IPS-NIHi11 (cell line): ENCODE measurements around the gene PIP4K2B.
"Not testable (repeated sequence)": the region's sequence is repeated elsewhere in the genome, so short reads cannot be mapped to it uniquely, and the experiment has no call there.

Experiments used
- DNase-seq: peaks from one replicate; pipeline ENCODE4 v3.0.0; 2012; ENCODE audit warnings: mixed read lengths, low spot score

PIP4K2B gene

DNA sequence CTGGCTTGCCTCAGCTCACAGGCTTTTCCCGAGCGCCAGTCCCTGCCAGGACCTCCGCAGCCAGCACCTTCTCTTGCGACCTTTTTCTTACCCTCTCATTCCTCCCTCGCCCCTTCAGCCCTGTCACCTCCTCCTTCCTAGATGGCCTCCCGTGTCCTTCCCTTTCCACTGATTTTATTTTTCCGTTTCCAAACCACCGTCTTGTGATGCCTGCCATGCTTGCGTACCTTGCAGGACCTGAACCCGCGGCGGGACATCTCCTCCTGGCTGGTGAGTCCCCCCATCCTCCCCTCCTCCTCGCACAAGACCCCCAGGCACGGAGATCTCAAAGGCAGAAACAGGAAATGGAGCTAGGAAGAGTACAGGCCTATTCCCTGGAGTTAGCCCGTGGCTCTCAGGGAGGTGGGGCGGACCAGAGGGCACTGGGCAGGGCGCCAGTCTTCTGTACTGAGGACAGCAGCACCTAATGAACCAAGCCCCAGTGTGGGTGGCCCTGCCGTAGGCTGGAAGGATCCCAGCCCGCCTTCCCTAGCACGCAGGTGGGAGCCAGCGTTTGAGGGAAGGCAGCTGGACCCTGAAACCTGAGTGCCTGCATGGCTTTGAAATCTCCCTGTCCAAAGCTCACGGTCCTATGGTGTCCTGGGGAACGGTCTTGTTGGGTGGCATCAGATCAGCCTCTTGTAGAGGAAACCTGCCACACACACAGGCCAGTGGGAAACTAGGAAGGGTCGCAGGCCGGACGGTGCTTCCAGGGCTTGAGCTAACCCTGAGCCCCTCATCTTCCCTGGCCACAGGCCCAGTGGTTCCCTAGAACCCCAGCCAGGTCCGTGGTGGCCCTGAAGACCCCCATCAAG, 68.6 kb downstream of the PIP4K2B start:
- peak; percentile 56 for DNase-seq

DNA sequence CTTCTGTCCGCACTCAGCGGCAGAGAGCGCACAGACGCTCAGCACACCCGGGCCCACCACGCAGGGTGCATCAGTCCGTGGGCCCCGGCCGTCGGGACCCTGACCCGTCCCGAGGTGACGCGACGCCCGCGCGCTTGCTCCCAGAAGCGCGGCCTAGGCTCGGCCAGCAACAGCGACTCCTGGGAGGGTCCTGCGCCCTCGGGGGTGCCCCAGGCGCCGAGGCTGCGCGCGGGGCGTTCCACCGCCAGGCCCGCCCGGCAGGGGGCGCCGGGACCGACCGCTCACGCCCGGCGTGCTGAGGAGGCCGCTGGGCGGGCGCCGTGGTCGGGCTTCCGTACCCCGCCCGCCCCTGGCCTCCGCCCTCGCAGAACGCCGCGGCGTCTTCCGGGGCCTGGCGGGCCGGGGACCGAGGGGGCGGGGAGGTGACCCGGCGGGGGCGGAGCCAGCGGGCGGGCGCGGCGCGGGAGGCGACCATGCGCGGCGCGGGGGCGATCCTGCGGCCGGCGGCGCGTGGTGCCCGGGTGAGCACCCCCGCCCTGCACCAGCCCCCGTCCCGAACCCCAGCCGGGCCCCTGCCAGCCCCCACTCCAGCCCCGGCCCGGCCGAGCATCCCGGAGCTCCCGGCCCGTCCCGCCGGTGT, 69.3 kb downstream of the PIP4K2B start, which contains the start of gene CISD3:
CISD3 (plus strand) TSS at position 456 of the 640 bp plus-strand sequence; CDS start at position 474, 18 bp downstream.
- peak; percentile 94 for DNase-seq

DNA sequence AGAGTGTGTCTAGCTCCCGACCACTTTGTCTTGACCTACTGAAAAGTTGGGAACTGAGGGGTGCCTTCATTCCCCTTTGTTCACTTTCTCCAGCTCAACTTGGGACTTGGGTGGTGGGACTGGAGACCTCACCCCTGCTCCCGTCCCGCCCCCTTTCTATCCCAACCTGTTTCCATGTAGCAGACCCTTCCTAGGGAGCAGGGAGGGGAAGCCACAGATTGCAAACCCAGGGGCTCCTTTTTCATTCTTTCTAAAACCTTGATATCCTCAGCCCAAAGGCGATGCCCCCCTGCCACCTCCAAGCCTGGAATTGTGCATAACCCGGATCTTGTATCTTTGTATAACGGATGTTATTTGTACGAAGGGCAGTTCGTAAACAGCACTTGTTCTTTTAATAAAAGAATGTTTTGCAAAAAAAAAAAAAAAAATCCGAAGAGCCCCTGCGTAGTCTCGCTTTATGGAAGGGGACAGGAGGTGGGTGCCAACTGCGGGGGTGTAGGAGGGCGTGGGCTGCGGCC, 69.9 kb downstream of the PIP4K2B start:
- DNase-seq = no peak

DNA sequence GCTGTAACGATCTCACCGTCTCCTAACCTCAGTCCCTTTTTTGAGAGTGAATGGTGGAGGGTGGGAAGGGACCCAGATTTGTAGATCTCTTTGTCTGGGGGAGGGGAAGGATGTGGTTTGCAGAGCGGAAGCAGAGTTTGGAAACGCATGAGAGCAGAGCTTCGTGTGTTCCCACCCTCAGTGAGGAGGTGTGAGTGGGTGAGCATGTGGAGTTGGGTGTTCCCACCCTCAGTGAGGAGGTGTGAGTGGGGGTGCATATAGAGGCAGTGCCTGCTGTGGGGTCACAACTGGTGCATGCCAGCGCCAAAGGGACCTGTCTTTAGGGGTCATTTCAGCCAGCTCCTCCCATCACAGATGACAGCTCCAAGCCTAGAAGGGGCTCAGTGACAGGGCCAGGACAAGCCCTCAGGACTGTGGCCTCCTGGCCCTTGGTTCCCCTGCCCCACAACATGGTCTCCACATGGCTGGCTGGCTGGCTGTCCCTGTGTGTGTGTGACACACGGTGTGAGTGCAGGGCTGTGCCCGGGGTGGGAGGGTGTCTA, 71.0 kb downstream of the PIP4K2B start:
- DNase-seq = no peak

DNA sequence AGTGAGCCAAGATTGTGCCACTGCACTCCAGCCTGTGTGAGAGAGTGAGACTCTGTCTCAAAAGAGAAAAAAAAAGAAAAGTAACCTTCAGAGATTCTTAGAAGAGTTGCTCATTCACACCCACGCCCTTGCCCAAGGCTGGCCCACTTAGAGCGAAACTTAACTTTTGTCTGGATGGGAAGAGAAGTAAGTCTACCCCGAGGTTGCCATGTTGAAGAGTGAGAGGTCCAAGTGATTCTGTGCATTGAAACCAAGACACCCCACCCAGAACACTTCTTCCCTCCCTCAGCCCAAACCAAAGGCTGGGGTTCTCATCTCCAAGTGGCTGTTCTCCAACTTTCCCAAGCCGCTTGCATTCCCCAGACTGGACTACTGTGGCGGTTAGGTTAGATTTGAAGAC, 71.6 kb downstream of the PIP4K2B start:
- DNase-seq = no peak

DNA sequence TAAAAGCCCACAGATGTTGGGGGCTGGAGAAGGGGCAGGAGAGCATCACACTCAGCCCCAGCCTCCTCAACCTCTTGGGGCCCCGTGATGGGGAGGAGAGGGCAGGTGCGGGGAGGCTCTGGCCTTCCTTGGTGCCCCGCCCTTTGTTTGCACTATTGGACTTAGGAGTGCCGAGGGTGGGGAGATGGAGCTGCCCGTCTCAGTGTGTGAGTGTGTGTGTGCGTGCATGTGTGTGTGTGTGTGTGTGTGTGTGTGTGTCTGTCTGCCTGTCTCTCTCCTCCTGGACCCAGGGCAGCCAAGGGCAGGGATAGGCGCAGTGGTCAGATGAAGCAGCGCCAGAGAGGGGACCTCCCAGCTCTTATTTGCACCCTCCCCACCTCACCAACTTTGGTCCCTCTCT, 73.2 kb downstream of the PIP4K2B start:
- DNase-seq = not testable (repeated sequence)

DNA sequence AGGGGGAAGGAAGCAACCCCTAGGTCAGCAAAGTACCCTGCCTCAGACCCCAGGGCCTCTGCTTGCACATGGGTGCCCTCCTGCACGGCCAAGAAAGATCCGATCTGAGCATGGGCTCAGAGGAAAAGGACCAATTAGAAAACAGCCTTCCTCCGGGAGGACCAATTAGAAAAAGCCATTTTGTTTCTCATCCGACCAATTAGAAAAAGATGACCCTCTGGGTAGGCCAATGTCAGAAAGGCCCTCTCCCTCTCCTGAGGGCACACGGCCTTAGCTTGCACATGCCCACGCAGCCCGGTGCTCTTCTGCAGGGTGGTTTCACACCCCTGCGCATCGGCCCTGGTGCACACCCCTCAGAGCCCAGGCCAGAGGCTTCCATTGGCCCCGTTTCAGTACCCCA, 74.3 kb downstream of the PIP4K2B start:
- DNase-seq = no peak

DNA sequence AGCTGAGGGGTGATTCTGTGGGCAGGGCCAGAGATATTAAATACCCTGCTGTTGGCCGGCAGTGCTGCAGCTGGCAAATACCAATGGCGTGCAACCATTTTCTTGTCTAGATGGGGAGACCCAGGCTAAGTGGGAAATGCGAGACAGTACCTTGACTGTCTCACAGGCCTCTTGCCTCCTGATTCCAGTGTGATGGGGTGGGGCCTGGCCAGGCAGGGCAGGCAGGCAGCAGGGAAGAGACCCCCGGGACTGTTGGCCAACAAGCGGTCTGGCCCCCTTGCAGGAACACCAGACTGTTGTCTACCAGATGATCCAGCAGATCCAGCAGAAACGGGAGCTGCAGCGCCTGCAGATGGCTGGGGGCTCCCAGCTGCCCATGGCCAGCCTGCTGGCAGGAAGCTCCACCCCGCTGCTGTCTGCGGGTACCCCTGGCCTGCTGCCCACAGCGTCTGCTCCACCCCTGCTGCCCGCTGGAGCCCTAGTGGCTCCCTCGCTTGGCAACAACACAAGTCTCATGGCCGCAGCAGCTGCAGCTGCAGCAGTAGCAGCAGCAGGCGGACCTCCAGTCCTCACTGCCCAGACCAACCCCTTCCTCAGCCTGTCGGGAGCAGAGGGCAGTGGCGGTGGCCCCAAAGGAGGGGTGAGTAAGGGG, 74.9 kb downstream of the PIP4K2B start:
- no peak for DNase-seq

DNA sequence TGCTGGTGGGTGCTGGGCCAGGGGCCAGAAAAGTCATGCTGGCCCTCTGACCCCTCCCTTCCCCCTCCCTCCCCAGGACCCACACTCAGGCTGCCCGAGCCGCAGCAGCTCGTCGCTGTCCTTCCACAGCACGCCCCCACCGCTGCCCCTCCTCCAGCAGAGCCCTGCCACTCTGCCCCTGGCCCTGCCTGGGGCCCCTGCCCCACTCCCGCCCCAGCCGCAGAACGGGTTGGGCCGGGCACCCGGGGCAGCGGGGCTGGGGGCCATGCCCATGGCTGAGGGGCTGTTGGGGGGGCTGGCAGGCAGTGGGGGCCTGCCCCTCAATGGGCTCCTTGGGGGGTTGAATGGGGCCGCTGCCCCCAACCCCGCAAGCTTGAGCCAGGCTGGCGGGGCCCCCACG, 77.6 kb downstream of the PIP4K2B start:
- DNase-seq = no peak

DNA sequence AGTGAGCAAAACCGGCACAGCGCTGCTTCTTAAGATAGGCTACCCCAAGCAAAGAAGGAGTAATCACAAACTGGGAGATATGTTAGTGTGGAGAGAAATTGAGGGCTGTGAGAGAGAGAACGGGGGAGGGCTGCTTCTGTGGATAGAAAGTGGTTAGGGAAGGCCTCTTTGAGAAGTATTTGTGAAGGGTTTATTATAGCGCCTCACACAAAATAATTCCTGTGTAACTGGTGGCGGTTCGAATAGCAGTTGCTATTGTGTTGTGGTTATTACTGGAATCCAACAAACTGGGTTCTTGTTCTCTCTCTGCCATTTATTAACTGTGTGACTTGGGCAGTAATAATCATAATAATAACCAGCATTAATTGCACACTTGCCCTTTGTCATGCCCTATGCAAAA, 78.4 kb downstream of the PIP4K2B start:
- DNase-seq = no peak

DNA sequence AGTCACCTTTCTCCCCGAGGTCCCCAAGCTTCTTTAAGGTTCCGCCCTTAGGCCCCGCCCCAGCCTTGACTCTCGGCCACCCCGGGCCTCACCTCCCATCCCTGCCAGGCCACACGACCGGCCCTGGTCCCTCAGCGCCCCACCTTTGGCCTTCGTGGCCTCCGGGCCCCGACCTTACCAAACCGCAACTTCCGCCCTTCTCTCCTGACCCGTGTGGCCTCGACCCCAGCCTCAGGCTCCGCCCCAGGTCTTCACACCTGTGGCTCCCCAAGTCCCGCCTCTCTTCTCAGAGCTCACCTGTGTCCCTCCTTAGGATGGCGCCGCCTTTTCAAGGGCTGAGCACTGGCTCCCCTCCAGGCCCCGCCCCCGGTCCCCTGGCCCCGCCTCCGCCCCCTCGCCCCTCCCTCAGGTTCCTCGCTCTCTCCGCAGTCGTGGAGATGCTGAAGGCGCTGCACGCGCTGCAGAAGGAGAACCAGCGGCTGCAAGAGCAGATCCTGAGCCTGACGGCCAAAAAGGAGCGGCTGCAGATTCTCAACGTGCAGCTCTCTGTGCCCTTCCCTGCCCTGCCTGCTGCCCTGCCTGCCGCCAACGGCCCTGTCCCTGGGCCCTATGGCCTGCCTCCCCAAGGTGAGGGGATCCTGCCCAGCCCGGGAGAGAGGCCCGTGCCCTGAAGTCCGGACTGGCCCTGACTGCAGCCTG, 79.3 kb downstream of the PIP4K2B start:
- DNase-seq = peak; percentile 84

DNA sequence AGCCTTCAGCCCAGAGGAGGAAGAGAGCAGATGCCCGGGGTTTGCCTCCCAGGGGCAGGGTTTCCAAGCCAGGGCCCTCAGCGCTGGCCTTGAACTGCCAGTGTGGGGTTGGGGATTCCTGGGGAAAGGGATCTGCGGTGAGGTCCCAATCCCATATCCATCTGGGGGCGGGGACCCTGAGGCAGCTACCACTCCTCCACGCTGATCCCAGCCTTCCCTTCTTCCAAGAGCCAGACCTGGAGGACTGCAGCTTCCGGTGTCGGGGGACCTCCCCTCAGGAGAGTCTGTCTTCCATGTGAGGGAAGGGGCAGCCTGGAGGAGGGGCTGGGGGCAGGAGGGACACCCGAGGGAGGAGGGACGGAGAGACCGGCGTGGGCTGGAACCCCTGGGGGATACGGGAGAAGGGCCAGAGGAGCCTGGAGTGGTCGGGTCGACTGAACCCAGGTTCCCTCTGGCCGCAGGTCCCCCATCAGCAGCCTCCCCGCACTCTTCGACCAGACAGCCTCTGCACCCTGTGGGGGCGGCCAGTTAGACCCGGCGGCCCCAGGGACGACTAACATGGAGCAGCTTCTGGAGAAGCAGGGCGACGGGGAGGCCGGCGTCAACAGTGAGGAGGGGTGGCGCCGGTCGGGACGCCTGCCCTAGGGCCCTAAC, 79.9 kb downstream of the PIP4K2B start:
- peak; percentile 43 for DNase-seq

DNA sequence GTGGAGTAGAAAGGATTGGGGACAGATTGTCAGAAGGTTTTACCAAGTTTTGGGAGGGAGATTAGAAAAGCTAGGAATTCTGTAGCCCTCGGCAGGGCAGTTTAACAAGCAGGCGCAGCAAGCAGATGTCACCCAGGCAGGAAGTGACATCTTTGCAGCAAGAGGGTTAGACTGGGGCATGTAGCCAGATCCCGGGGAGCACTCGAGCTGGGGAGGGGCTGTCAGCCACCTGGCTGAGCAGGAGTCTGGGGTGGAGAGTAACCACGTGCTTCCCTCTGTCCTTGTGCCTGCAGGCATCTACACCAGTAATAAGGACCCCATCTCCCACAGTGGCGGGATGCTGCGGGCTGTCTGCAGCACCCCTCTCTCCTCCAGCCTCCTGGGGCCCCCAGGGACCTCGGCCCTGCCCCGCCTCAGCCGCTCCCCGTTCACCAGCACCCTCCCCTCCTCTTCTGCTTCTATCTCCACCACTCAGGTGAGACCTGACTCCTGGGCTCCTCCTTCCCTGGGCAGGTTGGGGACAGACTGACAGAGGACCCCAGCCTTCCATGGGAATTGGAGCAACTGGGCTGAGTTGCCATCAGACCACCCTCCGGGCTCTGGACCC, 82.1 kb downstream of the PIP4K2B start:
- no peak for DNase-seq

DNA sequence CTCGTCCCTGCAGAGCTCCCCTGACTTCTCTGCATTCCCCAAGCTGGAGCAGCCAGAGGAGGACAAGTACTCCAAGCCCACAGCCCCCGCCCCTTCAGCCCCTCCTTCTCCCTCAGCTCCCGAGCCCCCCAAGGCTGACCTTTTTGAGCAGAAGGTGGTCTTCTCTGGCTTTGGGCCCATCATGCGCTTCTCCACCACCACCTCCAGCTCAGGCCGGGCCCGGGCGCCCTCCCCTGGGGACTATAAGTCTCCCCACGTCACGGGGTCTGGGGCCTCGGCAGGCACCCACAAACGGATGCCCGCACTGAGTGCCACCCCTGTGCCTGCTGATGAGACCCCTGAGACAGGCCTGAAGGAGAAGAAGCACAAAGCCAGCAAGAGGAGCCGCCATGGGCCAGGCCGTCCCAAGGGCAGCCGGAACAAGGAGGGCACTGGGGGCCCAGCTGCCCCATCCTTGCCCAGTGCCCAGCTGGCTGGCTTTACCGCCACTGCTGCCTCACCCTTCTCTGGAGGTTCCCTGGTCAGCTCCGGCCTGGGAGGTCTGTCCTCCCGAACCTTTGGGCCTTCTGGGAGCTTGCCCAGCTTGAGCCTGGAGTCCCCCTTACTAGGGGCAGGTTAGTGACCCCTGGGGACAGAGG, 82.9 kb downstream of the PIP4K2B start:
- DNase-seq = no peak
